OCI-M2 (cell line): ENCODE data around the gene OR2A7.
"Not testable (repeated sequence)": the region's sequence is repeated elsewhere in the genome, so short reads cannot be mapped to it uniquely, and the experiment has no call there.

ENCODE experiments used
- DNase-seq: peaks from one replicate; lab custom pipeline; 2025; ENCODE audit not compliant: unreplicated experiment; lab: John Stamatoyannopoulos, UW

The OR2A7 gene, protein sequence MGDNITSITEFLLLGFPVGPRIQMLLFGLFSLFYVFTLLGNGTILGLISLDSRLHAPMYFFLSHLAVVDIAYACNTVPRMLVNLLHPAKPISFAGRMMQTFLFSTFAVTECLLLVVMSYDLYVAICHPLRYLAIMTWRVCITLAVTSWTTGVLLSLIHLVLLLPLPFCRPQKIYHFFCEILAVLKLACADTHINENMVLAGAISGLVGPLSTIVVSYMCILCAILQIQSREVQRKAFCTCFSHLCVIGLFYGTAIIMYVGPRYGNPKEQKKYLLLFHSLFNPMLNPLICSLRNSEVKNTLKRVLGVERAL

DNA sequence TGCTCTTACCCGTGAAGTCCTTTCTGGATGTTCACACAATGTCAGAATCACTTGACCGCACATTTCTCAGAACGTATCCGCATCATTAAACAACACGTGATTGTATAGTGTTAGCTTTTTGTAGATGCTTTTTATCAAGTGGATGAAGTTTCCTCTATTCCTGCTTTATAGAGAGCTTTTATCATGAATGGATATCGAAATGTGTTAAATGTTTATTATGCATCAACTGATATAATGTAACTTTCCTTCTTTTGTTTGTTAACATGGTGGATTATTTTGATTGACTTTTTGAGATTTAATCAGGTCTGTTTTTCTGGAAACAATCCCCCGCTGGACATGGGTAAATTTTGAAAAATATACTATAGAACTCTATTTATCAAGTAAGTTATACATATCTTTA lies at the start of gene OR2A7:
Gene OR2A7 (minus strand): TSS at position 101 of the 400 bp plus-strand sequence. CDS start 5,164 bp downstream, outside the sequence.
- not testable (repeated sequence) for DNase-seq

- DNase-seq = not testable (repeated sequence)
These were observed 47.4 kb upstream of the OR2A7 start, which contains the start of gene OR2A1 for GRCh38 chr7:144311872-144312469. Gene OR2A1 (plus strand): TSS chr7:144312419. CDS start chr7:144318125, 5,706 bp downstream.

GRCh38 chr7:144311218-144311617 lies 46.6 kb upstream of the OR2A7 start:
- not testable (repeated sequence) for DNase-seq

DNA sequence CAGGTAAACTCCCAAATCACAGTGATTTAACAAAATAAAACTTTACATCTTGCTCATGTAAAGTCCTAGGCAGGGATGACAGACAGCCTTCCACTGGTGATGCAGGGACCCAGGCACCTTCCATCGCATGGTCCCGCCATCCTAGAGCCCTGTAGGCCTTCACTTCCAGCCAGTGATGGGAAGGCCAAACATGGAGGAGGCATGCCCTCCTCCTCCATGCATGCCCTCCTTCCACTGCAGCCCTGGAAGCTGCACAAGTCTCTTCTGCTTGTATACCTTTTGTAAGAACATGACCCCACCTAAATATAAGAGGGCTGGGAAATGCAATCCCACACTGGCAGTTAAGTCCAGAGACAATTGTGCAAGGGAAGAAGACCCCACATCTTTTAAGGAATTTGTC lies 45.1 kb upstream of the OR2A7 start:
- not testable (repeated sequence) for DNase-seq

- not testable (repeated sequence) for DNase-seq
These were observed 40.6 kb upstream of the OR2A7 start for GRCh38 chr7:144305156-144305555.

- not testable (repeated sequence) for DNase-seq
These were observed 39.0 kb upstream of the OR2A7 start for GRCh38 chr7:144303607-144304006.

- not testable (repeated sequence) for DNase-seq
These were observed 38.1 kb upstream of the OR2A7 start for GRCh38 chr7:144302578-144303303.

DNA sequence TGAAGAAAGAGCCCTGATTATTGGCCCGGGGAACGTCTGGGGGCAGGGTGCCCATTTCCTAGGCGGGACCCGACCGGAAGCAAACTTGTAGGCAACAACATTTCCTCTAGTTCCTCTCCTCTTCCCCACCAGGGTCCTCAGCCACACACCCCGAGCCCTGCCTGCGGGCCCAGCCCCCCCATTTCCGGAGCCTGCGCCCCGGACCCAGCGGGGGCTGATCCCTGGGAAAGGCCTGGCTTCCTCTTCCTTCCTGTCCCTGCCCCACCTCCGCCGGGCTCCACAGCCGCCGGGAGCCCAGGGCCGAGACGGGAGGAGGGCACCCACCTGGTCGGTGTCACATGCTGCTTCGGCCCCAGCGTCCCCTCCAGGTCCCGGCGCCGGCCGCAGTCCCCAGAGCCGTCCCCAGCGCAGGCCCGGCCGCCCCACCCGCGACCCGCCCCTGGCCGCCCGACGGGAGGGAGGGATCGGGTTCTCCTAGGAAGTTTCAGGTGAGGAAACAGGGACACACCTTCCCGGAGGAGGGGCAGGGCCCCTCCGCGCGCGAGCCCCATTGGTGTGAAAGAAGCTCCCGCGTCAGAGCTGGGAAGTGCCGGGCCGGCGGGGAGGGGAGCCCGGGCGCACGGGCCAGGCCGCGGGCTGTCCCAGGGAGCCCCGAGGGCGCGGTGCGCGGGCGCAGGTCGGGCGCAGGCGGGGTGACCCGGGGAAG lies 29.4 kb upstream of the OR2A7 start:
- DNase-seq = not testable (repeated sequence)

DNA sequence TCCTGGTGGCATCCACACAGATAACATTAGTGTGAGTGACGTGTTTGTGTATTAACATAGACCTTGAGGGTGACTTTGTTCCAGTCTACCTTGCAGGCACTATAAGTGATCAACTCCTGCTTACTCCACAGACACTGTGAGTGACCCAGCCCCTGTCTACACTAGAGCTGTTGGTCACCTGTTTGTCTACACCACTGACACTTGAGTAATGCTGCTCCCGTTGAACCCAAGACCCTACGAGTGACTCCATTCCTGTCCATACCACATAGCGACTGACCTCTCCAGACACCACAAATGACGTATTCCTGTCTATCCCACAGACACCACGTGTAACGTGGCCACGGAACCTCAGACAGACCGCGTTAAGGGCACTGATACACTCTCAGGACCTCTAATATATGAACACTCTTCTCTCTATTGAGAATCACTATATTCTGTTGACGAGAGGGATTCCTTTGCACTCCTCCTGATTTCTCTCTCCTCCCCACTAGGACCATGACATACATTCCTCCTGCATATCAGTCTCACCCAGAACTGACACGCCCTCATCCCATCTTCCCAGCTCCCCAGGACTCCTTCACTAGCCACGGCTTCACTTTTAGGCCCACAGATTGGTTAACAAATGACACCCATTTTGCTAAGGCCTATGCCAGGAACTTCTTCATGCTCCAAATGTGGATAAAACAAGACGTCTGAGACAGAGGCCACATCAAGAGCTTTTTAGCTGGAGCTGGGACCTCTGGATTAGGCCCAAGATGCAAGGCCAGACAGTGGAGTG lies 28.0 kb upstream of the OR2A7 start:
- not testable (repeated sequence) for DNase-seq

DNA sequence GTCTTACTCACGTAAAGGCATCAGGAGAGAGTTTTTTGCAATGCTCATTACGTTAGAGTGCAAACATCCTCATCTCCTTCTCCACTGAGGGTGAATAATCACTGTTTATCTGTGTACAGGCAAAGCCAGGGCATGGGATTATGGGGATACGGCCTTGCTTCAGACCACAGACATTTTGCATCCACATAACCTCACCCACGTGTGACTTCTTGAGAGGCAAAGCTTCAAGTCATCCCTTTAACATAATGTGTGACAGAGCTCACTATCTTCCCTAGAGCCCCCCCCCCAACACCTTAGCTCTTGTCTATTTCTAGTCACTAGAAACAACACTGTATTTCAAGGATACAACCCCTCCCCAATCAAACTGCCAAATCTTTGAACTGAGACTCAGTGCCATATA lies 27.0 kb upstream of the OR2A7 start:
- not testable (repeated sequence) for DNase-seq

GRCh38 chr7:144287171-144287784 lies 22.7 kb upstream of the OR2A7 start:
- not testable (repeated sequence) for DNase-seq

GRCh38 chr7:144283716-144284115 lies 19.1 kb upstream of the OR2A7 start:
- DNase-seq = not testable (repeated sequence)

DNA sequence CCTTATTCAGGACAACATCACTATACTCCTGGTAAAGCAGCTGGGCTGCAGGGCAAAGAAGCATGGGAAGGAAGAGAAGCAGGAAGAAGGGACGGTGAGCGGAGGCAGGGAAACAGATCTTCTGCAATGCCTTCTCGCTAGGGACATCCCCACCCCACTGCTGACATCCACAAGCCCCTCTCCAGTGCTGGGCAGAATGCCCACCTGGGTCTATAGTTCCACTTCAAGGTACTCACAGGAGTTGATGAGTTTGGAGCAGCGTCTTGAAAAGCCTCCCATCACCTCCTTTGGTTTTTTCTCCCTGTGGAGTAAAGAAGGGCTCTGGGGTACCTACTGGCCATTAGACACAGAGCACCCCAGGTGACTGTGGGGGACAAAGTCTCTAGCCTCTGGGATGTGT lies 17.9 kb upstream of the OR2A7 start:
- DNase-seq = not testable (repeated sequence)

DNA sequence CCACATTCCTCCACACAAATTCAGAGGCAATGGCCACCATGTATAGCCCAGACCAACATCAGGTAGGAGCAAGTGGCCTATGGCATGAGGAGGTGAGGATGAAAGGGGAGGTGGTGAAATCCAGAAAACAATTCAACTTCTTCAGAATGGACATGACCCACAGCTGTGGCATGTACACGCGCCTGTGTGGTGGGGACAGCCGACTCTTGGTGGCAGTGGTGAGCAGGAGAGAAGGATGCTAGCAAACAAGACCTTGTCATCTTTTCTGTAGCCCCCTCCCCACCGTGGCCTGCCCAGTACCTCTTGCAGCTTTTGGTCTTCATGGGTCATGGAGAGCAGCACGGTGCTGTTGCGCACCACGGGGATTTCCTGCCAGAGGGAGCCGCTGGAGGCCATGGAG lies 17.4 kb upstream of the OR2A7 start:
- DNase-seq = not testable (repeated sequence)

DNA sequence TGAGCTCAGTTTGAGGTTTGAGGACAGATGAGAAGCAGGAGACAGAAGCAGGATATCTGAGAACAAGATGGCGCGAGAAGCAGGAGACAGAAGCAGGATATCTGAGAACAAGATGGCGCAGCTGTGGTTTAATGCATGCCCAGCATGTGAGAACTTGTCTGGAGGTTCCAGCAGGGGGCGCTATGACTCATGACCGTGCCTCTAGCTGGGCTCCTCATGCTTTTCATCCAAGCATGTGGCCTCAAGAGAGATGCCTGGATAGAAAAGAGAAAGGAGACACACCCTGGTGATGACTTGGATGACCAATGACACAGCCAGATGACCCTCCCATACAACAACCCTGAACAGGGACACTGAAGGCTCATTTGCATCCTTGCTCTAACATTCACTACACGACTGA lies 15.4 kb upstream of the OR2A7 start:
- DNase-seq = not testable (repeated sequence)

- not testable (repeated sequence) for DNase-seq
These were observed 10.7 kb upstream of the OR2A7 start for GRCh38 chr7:144275281-144275680.

- DNase-seq = not testable (repeated sequence)
These were observed 4.6 kb upstream of the OR2A7 start, which contains the start of gene CTAGE8 for GRCh38 chr7:144269188-144269587. Gene CTAGE8 (minus strand): TSS chr7:144269288. CDS start chr7:144269250, 38 bp downstream.

- not testable (repeated sequence) for DNase-seq
These were observed 2.5 kb downstream of the OR2A7 start for GRCh38 chr7:144262128-144262527.

DNA sequence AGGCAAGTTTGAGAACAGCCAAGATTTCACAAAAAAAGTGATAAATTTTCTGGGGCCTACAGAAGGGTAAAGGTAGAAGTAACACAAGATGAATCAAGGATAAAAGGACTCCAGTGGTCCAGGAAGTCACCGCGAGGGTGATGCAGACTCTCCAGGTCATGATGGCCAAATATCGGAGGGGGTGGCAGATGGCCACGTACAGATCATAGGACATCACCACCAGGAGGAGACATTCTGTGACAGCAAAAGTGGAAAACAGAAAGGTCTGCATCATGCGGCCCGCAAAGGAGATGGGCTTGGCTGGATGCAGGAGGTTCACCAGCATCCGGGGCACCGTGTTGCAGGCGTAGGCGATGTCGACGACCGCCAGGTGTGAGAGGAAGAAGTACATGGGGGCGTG lies 5.5 kb downstream of the OR2A7 start:
- not testable (repeated sequence) for DNase-seq

- DNase-seq = no peak
These were observed 8.5 kb downstream of the OR2A7 start for GRCh38 chr7:144256112-144256511.
